Forelimb muscle (tissue), 1 donor: ENCODE data around the gene IQCH. TPM values are rescaled to one million over a fixed set of nuclear protein-coding genes. Genes with fewer than 3 reads are reported as not detected.

Experiments used
- DNase-seq: peaks from one replicate; pipeline ENCODE4 v3.0.0-alpha.2; 2013; ENCODE audit warnings: low read depth
- polyA plus RNA-seq: library from polyadenylated mRNA; unstranded; fragments of 120-200 nt; gene quantifications from one replicate; pipeline ENCODE4 v1.2.1, GENCODE V29; 2013; ENCODE audit not compliant: insufficient read length

Gene IQCH
- polyA plus RNA-seq, 1 donor: 0.94 TPM

DNA sequence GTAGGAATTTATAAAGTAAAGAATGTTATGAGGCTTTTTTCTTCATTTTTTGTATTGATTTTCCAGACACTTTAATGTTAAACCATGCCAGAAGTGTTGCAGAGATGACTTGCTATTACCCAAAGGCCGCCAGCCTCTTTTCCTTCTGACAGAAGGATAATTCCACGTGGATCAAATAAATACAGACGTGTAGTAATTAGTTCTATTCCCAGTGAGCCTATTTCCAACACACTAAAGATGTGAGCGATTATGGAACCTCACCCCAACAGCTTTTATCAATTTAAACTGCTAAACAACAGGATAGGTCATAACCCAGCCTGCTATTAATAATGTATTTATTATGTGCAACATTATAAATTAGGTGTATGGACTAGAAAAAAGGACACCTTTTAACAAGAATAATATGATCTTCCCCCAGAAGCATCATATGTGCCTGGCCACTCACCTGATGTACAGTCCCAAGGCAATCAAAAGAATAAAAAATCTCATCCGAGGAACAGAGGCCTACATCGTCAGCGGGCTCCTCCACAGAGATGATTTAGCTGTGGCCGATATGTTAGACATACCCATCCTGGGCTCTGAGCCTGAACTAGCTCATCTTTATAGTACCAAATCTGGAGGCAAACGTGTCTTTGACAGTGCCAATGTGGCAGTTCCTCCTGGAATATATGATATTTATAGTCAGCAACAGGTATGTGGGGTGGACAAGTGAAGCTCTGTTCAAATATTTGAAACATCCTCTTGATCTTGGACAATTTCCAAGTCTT is 140.5 kb downstream of the IQCH start:
- no peak for DNase-seq

DNA sequence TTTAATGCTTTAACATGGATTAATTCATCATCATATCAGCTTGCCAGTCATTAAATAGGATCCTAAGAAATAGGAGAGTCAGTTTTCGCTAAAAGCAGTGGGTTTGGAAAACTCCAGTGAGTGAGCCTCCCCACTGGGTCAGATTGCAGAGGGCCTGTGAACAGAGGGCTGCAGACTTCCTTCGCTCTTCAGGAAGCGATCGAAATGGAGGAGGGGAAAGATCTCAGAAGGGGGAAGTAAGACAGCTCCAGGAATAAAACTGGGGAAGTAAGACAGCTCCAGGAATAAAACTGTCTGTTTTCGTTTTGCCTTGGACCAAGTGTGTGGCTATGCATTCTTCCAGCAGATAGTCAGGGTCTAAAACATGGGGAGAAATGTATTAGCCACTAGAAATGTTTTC is 141.5 kb downstream of the IQCH start:
- DNase-seq: no peak

GRCh38 chr15:67397139-67397538 is 142.6 kb downstream of the IQCH start:
- no peak for DNase-seq

- no peak for DNase-seq
Measured at GRCh38 chr15:67399925-67400324, 145.3 kb downstream of the IQCH start.

GRCh38 chr15:67400890-67401289 is 146.3 kb downstream of the IQCH start:
- DNase-seq: no peak

GRCh38 chr15:67401336-67401735 is 146.8 kb downstream of the IQCH start:
- DNase-seq: no peak

DNA sequence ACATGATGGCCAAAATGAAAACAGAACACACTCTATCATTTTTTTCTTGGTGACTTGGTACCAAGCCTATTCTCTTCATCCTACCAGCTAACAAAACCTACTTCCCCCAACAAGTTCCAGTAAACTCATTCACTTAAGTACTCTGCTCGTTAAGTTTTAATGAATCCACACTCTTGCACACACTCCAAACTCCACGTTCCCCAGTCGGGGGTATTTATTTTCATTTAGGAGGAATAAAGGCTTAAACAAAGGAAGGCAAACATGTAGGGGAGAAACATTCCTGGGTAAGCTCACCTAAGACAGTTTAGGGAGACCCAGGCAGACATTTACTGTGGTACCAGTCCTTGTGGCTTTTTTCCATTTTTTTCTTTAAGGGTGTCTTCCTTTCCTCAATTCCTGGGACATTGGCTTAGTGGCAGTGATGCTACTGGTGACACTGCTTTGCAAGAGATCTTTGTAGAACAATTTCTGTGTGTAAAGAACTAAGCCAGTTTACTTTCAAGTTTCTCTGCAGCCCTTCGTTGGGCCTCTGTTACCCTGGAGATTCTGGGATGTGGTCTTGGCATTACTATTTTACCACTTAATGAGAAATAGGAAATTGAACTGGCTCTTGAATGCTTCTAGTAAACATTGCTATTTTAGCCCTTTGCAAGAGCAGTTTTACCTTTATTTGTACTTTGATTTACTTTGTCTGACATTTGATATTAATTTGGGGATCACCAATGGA is 149.0 kb downstream of the IQCH start:
- DNase-seq: no peak

DNA sequence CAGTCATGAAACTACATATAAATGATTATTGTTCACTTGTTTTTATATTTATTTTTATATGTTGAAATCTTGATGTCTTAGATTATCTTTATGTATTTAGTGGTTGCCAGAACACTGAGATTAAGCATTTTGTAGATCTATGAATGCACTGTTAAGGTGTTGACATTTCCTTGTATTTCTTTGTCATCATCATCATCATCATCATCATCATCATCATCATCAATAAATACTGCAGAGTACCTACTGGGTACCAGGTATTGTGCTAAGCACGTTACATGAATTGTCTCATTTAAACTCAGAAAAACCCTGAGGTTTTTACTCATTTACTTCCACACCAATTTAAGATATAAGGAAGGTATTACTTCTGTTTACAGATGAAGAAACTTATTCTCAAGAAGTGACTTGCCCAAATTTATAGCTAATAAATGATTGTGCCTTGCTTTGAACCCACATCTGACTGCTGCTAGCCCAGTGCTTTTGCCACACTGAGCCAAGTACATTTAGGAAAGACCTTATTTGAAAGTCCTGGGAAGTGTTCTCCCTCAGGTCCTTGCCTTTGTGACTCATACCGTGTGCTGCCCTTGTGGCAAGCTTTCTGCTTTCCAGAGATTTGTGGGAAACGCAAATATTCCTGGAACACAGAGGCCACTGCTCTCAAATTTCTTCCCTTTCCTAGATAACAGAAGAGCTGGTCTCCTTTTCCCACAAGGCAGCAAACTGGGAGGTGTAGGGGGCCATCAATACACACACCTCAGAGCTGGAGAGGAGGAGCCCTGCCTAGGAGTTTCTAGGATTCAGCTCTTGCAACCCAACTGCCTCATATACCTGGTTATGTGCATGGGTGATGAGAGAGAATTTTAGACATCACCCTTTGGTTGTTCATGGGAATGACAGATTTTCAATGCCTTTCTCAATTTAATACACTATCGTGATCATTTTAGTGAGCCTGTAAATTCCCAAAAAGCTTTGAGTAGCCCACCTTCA is 150.9 kb downstream of the IQCH start:
- no peak for DNase-seq

DNA sequence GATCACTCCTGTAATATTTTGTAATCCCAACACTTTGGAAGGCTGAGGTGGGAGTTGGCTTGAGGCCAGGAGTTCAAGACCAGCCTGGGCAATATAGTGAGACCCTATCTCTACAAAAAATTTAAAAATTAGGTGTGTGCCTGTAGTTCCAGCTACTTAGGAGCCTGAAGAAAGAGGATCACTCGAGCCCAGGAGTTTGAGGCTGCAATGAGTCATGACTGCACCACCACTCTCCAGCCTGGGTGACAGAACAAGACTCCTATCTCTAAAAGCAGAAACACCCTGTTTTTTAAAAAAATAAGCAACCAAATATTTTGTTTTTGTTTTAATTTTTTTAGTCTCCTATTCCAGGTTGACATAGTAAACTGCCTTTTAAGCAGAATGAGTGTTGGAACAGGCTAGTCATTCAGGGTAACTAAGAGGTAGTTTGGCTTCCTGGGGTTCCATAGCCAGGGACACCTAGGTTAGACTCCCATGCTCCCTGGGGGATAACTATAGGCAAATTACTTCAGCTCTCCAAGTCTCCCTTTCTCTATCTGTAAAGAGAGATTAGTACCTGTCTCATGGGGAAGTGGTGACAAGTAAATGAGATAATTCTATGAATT is 151.8 kb downstream of the IQCH start:
- no peak for DNase-seq

DNA sequence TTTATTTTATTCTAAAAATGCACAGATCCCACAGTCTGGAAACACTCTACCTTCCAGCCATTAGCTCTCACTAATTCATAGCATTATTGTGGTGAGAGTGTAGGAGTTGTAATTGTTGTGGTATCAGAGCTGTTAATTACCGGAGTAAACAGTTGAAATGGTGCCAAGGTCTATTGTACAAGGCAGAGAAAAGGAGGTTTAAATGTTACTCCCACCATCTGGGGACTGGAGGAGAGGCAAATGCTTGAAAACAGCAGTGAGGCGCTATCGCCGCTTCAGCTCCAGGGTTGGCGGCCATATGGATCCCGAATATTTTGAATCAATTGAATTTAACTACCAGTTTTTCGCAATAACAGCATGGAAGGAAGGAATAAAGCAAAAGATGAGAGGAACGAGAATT is 153.2 kb downstream of the IQCH start:
- DNase-seq: no peak

DNA sequence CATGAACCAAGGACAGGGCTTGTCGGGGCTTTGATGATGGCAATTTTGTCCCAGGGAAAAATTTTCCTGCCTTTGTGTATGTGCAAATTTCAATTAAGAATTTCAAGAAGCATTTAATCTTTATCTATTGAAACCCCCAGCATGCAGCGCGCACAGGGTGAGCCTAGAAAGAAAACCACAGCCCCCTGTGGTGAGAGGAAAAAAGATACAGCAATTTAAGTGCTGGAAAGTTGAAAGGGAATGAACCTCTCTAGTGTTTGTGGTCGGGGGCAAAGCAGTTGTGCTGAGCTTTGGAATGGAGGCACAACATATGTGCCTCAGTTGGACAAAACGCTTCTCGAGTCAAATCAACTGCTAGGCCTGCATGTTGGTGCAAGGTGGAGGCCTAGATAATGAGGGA is 154.6 kb downstream of the IQCH start:
- no peak for DNase-seq

DNA sequence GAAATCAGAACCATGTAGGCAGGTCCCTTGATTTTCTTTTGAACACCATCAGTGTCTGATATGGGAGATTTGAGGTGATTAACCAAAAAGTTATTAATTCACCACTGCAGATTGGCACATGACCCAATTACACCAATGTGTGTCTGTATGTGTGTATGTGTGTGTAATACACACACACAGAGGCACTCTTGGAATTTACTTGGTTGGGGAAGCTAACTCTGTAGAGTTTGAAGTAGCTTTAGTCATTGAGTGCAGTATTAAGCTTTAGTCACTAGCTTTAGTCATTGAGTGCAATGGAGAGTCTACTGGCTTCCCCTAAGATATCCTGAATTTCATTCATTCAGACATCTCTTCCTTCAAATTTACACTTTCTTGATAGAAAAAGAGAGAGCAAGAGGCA is 156.9 kb downstream of the IQCH start:
- DNase-seq: no peak

GRCh38 chr15:67413770-67414390 is 159.3 kb downstream of the IQCH start:
- no peak for DNase-seq

DNA sequence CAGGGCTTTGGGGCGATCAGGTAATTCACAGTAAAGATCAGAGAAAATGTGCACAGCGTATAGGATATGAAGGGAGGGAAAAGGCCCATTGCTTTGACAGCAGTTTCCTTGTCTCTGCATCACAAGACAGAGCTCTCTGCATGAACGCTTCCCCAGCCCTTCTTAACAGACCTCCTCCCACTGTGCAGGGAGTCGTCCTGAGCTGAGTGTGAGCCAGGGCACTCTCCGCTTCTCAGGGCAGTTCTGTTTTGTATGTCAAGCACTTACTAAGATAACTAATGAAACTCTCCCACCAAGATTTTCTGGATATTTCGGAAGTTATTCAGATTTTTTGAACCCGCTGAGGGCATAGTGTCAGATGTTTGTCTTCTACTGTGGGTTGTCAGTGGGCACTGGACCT is 160.6 kb downstream of the IQCH start:
- DNase-seq: no peak

GRCh38 chr15:67416891-67417290 is 162.3 kb downstream of the IQCH start:
- no peak for DNase-seq

DNA sequence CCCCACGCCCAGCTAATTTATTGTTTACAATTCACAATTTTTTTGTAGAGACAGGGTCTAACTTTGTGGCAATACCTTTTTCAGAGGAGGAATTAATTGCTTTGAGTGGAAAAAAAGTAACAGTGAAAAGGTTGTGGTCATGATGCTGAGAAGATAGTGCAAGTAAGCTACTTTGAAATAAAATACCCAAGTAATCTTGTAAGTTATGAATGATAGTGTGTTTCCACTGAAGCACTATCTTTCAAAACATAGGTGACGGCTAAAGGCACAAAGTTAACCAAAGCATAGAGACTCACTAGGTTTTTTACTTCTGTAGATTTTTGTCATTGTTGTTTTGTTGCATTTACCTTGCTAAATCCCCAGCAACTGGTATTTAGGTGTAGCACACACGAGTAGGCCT is 165.1 kb downstream of the IQCH start:
- no peak for DNase-seq

GRCh38 chr15:67420137-67420536 is 165.6 kb downstream of the IQCH start:
- DNase-seq: no peak

DNA sequence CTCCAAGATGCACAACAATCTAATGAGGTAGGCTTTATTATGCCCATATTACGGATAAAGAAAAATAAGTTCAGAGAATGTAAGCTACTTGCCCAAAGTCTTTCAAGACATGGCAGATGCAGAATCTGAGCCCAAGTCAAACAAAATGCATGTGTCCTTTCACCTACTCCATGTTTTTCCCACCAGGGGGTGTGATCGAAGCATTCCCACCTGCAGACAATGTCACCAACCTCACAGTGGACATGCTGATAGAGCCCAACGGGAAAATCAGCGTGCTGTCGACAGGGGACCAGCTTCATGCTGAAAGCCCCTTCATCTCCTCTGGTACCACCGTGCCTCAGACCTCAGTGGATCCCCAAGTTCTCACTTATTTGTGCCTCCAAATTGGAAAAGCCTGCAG is 166.5 kb downstream of the IQCH start:
- DNase-seq: no peak

DNA sequence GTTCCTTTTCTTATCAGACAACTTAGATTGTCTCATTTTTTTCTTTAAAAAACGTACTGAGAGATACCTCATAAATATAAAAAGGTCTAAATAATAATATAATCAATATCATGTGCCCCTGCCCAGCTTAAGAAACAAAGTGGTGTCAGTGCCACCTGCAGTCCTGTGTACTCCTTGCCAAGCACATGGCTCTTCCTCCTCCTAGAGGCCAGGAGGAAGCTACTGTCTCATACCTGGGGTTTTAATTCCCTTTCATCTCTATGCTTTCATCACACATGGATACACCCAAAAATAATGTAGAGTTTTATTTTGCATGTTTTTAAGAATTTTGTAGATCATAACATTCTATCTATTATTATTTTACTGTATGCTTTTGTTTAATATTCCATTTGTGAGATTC is 167.7 kb downstream of the IQCH start:
- no peak for DNase-seq

DNA sequence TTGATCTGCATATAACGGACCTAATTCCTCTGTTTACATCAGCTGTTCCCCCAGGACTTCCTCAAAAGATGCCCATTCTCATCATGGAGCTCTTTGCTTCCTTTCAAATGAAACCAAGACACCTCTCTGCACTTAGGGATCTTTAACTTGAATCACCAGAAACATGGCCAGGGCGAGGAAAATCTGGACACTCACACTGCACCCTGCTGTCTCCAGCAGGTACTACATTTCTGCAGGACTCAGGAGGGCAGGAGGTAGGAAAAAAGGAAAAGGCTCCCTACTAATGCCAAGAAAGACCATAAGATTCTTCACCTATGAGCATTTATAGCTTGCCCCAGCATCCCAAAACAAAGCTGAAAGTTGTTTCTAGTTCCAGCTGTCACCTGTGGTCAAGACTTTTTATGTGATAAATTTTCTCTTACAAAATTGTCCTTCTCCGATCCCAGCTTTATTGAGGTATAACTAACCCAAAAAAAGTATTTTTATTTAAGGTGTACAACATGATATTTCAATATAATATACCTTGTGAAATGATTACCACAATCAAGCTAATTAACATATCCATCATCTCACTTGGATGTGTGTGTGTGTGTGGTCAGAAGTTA is 179.0 kb downstream of the IQCH start:
- DNase-seq: peak; percentile 11
